Activated B cell treated with CpG ODN at 0.5 μM for 24 hours (primary cell): ENCODE measurements around the gene ERMN. TPM values are rescaled to one million over a fixed set of nuclear protein-coding genes. Genes with fewer than 3 reads are reported as not detected.
"Not testable (repeated sequence)": the region's sequence is repeated elsewhere in the genome, so short reads cannot be mapped to it uniquely, and the experiment has no call there.

ENCODE experiments used
- ATAC-seq: fragments of 200-7000 bp; cut with Tn5 transposase; one replicate; pipeline ENCODE4 v1.10.0; 2021; ENCODE audit warnings: low read depth, mild to moderate bottlenecking, moderate library complexity
- CTCF ChIA-PET: fragments of 350-600 bp; sonication (Branson Sonifier 250); formaldehyde crosslinking; loops from one replicate; lab custom pipeline; 2021; ENCODE audit warnings: antibody characterized with exemption; lab: Charles Lee
- POLR2A ChIA-PET: fragments of 350-600 bp; sonication (Branson Sonifier 250); formaldehyde crosslinking; loops from one replicate; lab custom pipeline; 2021; ENCODE audit warnings: antibody characterized with exemption; lab: Charles Lee
- DNase-seq: peaks from one replicate; pipeline ENCODE4 v3.0.0; 2022
- H3K27ac Mint-ChIP-seq: one replicate; pipeline ENCODE4 v1.8.0; 2020; ENCODE audit warnings: mixed read lengths
- H3K27me3 Mint-ChIP-seq: one replicate; pipeline ENCODE4 v1.8.0; 2021; ENCODE audit warnings: mixed read lengths
- H3K36me3 Mint-ChIP-seq: one replicate; pipeline ENCODE4 v1.8.0; 2021; ENCODE audit warnings: low read depth, mixed read lengths
- H3K4me1 Mint-ChIP-seq: one replicate; pipeline ENCODE4 v1.8.0; 2021; ENCODE audit warnings: mixed read lengths
- H3K4me3 Mint-ChIP-seq: one replicate; pipeline ENCODE4 v1.8.0; 2020; ENCODE audit warnings: mild to moderate bottlenecking, mixed read lengths
- H3K9me3 Mint-ChIP-seq: one replicate; pipeline ENCODE4 v1.8.0; 2020; ENCODE audit warnings: mixed read lengths
- intact Hi-C: fragments of 100-400 bp; cut with micrococcal nuclease; formaldehyde crosslinking; loops from one replicate; pipeline ENCODE4 v1.15.1; 2024
- total RNA-seq: library from RNA; stranded (reverse); gene quantifications from 2 replicates; pipeline ENCODE4 v1.2.3, GENCODE V29; 2022
- TF ChIP-seq, protein P1 (sequence below): fragments of 200-600 bp; IDR thresholded peaks from one replicate; pipeline ENCODE4 v1.8.0; 2022; ENCODE audit warnings: antibody characterized with exemption, mild to moderate bottlenecking

Gene ERMN
- total RNA-seq, 1 donor from 2014 or later: 8.1 TPM

DNA sequence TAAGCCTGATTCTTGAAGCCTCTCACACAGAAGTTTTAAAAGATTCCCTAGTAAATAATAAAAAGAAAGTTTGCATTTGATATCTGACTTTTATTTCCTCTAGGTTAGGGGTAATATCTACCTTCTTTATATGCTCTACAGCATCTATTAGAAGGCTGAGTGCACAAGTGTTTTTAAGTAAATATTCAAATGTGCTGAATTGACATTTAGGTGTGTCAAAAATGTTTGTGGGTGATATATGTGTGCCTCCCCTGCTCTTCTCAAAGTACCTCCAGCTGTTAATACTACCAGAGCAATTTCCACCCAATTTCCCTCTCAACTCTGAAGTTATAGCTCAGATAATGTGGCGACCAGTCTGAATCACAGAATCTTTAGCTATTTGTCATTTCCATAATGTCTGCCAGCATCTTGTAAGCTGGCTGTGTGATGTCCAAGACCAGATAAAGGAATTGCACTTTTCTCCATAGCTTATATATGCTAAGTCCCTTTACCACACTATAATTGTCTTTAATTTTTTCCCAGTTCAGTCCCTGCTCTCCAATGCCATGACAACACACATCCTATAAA is 24.4 kb upstream of the ERMN start:
- Mint-ChIP-seq H3K4me1 (no peaks in the 10 kb centered on the region), H3K36me3 (peaks cover 6% of the 10 kb centered on the region), H3K27me3 (no peaks in the 10 kb centered on the region), H3K27ac (no peak overlapping the region), H3K4me3 (no peak overlapping the region), H3K9me3 (peaks cover 3% of the 10 kb centered on the region)
- intact Hi-C loops: loop anchor here (2.0 kb wide), 1 partner anchor 15 kb away; no protein-coding TSS in a partner anchor
- CTCF ChIA-PET: interaction anchor here (1.2 to 11.2 kb wide), 2 partner anchors 14 to 22 kb away, joined by 3 to 62 read pairs; no protein-coding TSS in a partner anchor
- POLR2A ChIA-PET: interaction anchor here (0.9 kb wide), 1 partner anchor 69 kb away, joined by 3 read pairs; no protein-coding TSS in a partner anchor
- TF ChIP-seq, protein P1, sequence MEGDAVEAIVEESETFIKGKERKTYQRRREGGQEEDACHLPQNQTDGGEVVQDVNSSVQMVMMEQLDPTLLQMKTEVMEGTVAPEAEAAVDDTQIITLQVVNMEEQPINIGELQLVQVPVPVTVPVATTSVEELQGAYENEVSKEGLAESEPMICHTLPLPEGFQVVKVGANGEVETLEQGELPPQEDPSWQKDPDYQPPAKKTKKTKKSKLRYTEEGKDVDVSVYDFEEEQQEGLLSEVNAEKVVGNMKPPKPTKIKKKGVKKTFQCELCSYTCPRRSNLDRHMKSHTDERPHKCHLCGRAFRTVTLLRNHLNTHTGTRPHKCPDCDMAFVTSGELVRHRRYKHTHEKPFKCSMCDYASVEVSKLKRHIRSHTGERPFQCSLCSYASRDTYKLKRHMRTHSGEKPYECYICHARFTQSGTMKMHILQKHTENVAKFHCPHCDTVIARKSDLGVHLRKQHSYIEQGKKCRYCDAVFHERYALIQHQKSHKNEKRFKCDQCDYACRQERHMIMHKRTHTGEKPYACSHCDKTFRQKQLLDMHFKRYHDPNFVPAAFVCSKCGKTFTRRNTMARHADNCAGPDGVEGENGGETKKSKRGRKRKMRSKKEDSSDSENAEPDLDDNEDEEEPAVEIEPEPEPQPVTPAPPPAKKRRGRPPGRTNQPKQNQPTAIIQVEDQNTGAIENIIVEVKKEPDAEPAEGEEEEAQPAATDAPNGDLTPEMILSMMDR: no peak
- DNase-seq (no peak), ATAC-seq (no peak)

DNA sequence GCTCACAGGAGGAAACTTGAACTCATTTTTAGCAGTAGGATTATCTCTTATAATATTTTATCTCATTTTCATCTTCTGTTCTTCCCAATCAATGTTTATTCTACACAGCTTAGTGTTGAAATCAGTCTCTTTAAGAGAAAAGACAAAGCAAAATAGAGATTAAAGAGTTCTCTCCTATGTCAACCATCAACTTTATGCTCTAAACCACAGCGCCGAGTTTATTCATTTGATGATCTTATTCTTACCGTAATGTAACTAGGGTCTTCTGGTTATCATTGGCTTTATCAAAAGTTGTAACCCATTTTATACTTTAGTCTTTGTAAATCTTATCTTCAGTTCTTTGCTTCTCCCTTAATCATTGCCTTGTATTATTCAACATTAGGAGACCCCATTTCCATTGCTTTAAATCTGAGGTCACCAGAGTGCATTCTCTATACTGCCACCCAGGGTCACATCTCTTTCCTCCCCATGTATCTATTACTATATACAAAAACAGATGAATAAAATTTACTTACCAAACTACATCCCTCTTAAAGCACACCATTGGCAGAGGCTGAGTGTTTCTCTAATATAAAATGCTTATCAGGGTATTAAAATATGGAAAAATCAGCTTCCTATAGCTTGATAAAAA is 22.8 kb upstream of the ERMN start:
- H3K27ac Mint-ChIP-seq: no peak overlapping the region
- no peak overlapping the region for H3K4me3 Mint-ChIP-seq
- peaks cover 20% of the 10 kb centered on the region for H3K36me3 Mint-ChIP-seq
- H3K9me3 Mint-ChIP-seq: peaks cover 18% of the 10 kb centered on the region
- ATAC-seq: no peak
- TF ChIP-seq, protein P1: no peak
- no peak for DNase-seq
- intact Hi-C loops: no loop called here
- no peaks in the 10 kb centered on the region for H3K4me1 Mint-ChIP-seq
- POLR2A ChIA-PET: interaction anchor here (0.7 to 1.0 kb wide), 2 partner anchors 56 to 92 kb away, joined by 3 to 5 read pairs; no protein-coding TSS in a partner anchor
- CTCF ChIA-PET: interaction anchor here (11.2 kb wide), 1 partner anchor 12 kb away, joined by 62 read pairs; no protein-coding TSS in a partner anchor
- H3K27me3 Mint-ChIP-seq: no peaks in the 10 kb centered on the region

DNA sequence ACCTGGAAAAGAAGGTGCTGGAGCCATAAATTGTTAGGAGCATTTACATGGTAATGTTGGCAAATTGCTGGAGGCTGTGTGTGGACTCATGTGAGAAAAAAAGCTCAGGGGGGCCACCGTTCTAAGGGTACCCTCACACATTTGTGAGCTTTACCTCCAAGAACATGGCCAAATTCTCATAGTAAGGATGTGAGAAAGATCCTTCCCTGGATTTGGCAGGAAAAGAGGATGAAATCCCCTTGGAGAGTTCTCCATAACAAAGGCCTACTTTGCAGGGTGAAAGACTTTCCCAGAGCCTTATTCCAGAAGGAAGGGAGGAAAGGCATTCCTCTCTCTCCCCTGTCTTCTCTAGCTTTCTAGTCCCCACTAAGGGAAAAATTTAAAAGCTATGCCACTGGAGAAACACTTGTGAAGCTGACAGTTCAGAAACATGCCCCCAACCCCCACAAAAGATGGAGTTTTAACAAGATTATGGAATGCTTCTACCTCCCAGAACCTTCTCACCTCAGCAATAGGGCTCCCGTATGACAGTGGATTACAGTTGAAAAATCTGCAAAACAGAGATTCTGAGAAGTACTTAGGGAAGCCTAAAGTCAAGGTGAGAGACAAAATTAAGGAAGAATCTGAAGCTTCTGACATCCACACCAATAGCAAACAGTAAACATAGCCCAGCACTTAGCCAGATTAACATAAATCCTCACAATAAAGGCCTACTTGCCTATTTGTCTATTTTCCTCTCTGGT is 20.2 kb upstream of the ERMN start:
- no peaks in the 10 kb centered on the region for H3K4me1 Mint-ChIP-seq
- POLR2A ChIA-PET: interaction anchor here (0.7 kb wide), 1 partner anchor 557 kb away, joined by 3 read pairs; no protein-coding TSS in a partner anchor
- H3K36me3 Mint-ChIP-seq: peaks cover 42% of the 10 kb centered on the region
- no peak overlapping the region for H3K4me3 Mint-ChIP-seq
- ATAC-seq: no peak
- intact Hi-C loops: no loop called here
- CTCF ChIA-PET: interaction anchor here (0.7 to 11.2 kb wide), 4 partner anchors 10 to 18 kb away, joined by 3 to 62 read pairs (median 6); no protein-coding TSS in a partner anchor
- H3K27me3 Mint-ChIP-seq: no peaks in the 10 kb centered on the region
- H3K9me3 Mint-ChIP-seq: peaks cover 33% of the 10 kb centered on the region
- H3K27ac Mint-ChIP-seq: no peak overlapping the region
- TF ChIP-seq, protein P1: no peak
- DNase-seq: no peak

DNA sequence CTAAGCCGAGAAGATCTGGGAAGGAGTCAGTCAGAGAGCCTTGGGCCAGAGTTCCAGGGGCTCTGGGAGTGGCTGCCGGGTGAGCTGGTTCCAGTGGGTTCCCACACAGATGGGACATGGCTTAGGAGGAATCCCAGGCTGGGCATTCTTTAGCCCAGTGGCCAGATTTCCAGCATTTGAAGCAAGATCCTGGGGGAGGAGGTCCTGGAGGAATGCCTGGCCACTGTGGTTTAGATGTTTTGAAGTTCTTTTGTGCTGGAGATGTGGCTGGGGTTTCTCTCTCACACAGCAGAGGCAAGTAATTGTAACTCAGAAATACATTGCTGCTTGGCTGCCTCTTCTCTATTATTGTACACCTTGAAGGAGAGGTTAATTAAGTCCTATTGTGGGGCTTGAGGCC is 15.8 kb upstream of the ERMN start:
- H3K27ac Mint-ChIP-seq, H3K4me1 Mint-ChIP-seq, intact Hi-C loops, ATAC-seq, H3K4me3 Mint-ChIP-seq, CTCF ChIA-PET, POLR2A ChIA-PET, DNase-seq, H3K27me3 Mint-ChIP-seq: not testable (repeated sequence)
- Mint-ChIP-seq H3K9me3 (peaks cover 33% of the 10 kb centered on the region), H3K36me3 (peaks cover 43% of the 10 kb centered on the region)

DNA sequence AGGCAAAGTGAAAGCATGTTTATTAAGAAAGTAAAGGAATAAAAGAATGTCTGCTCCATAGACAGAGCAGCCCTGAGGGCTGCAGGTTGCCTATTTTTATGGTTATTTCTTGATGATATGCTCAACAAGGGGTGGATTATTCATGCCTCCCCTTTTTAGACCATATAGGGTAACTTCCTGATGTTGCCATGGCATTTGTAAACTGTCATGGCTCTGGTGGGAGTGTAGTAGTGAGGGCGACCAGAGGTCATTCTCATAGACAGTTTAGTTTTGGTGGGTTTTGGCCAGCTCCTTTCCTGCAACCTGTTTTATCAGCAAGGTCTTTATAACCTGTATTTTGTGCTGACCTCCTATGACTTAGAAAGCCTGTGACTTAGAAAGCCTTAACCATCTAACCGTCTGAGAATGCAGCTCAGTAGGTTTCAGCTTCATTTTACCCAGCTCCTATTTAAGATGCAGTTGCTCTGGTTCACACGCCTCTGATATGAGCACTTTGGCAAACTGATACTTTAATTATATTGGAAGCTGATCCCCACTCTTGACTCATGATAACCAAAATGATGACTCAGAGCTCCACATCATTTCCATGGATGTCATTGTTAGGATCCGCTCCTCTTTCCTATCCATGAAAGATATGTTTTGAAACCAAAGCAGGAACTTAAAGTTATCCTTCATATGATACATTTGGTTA is 14.5 kb upstream of the ERMN start:
- POLR2A ChIA-PET: no interaction called here
- peaks cover 6% of the 10 kb centered on the region for H3K4me1 Mint-ChIP-seq
- no peaks in the 10 kb centered on the region for H3K27me3 Mint-ChIP-seq
- intact Hi-C loops: no loop called here
- CTCF ChIA-PET: interaction anchor here (1.1 kb wide), 1 partner anchor 12 kb away, joined by 5 read pairs; no protein-coding TSS in a partner anchor
- peaks cover 30% of the 10 kb centered on the region for H3K9me3 Mint-ChIP-seq
- ATAC-seq (no peak), DNase-seq (no peak)
- no peak overlapping the region for H3K27ac Mint-ChIP-seq
- TF ChIP-seq, protein P1: no peak
- peaks cover 38% of the 10 kb centered on the region for H3K36me3 Mint-ChIP-seq
- no peak overlapping the region for H3K4me3 Mint-ChIP-seq
